Endodermal cell (in vitro differentiated cells): ENCODE results near the gene ELOVL4. TPM values are rescaled to one million over a fixed set of nuclear protein-coding genes. Genes with fewer than 3 reads are reported as not detected.

Experiments used
- DNase-seq: peaks from one replicate; pipeline ENCODE4 v3.0.0-alpha.2; 2017
- H3K27ac ChIP-seq: 2 replicates; pipeline ENCODE4 v1.5.1; 2013; ENCODE audit warnings: mild to moderate bottlenecking, low read depth, low read length, moderate library complexity
- H3K27me3 ChIP-seq: 2 replicates; pipeline ENCODE4 v1.6.1; 2013; ENCODE audit warnings: mild to moderate bottlenecking, low read length, moderate library complexity; ENCODE audit not compliant: insufficient read depth, control insufficient read depth, poor library complexity, severe bottlenecking
- H3K36me3 ChIP-seq: 2 replicates; pipeline ENCODE4 v1.7.0; 2013; ENCODE audit warnings: mild to moderate bottlenecking, low read length, moderate library complexity; ENCODE audit not compliant: control insufficient read depth, insufficient read depth
- H3K4me1 ChIP-seq: one replicate; pipeline ENCODE4 v1.7.0; 2013; ENCODE audit warnings: low read length; ENCODE audit not compliant: control insufficient read depth, insufficient read depth
- H3K4me3 ChIP-seq: 2 replicates; pipeline ENCODE4 v1.5.1; 2013; ENCODE audit warnings: mild to moderate bottlenecking, low read length, moderate library complexity
- H3K9ac ChIP-seq: 2 replicates; pipeline ENCODE4 v1.6.1; 2013; ENCODE audit warnings: mild to moderate bottlenecking, low read length, moderate library complexity; ENCODE audit not compliant: poor library complexity, severe bottlenecking; ENCODE audit errors: extremely low read depth
- H3K9me3 ChIP-seq: 2 replicates; pipeline ENCODE4 v1.6.1; 2013; ENCODE audit warnings: mild to moderate bottlenecking, low read length, moderate library complexity; ENCODE audit not compliant: control insufficient read depth
- H3K27ac Mint-ChIP-seq: 2 replicates; pipeline ENCODE4 v1.8.0; 2020; ENCODE audit warnings: mixed read lengths
- H3K27me3 Mint-ChIP-seq: 2 replicates; pipeline ENCODE4 v1.8.0; 2021; ENCODE audit warnings: mild to moderate bottlenecking, mixed read lengths; ENCODE audit not compliant: insufficient read depth
- H3K36me3 Mint-ChIP-seq: 2 replicates; pipeline ENCODE4 v1.8.0; 2020; ENCODE audit warnings: low read depth, mixed read lengths
- H3K4me1 Mint-ChIP-seq: 2 replicates; pipeline ENCODE4 v1.8.0; 2020; ENCODE audit warnings: mixed read lengths
- H3K4me3 Mint-ChIP-seq: 2 replicates; pipeline ENCODE4 v1.8.0; 2020; ENCODE audit warnings: mild to moderate bottlenecking, moderate library complexity, mixed read lengths
- H3K9me3 Mint-ChIP-seq: 2 replicates; pipeline ENCODE4 v1.8.0; 2020; ENCODE audit warnings: mild to moderate bottlenecking, mixed read lengths
- WGBS, 2 experiments: methylation state at CpG; one replicate each; pipeline versions ENCODE4 v1.1.5 to v1.1.7; 2013; ENCODE audit warnings: missing lambda C conversion rate in 2 of 2, mixed read lengths in 1 of 2; ENCODE audit not compliant: insufficient coverage in 1 of 2, insufficient read length in 1 of 2; 5-methylcytosine and 5-hydroxymethylcytosine counted together
- total RNA-seq, 2 donors: library from RNA; stranded (reverse); fragmentation: NEBNext Ultra II Directional in 1 of 2; extraction: Animal tissue kit (Norgen Biotek cat#: 25700) in 1 of 2; gene quantifications; 2 replicates in 1 of 2; 3 replicates in 1 of 2; pipeline ENCODE4 v1.2.1, GENCODE V29; 2021
- TF ChIP-seq, protein P1 (sequence below): fragments of 200-600 bp; sonication (generic); conservative IDR thresholded peaks from 2 replicates; pipeline ENCODE4 v1.5.0; 2021; ENCODE audit warnings: antibody characterized with exemption, mild to moderate bottlenecking

ELOVL4 gene
- total RNA-seq, 2 donors from 2014 or later: 7.4 to 8.8 TPM

DNA sequence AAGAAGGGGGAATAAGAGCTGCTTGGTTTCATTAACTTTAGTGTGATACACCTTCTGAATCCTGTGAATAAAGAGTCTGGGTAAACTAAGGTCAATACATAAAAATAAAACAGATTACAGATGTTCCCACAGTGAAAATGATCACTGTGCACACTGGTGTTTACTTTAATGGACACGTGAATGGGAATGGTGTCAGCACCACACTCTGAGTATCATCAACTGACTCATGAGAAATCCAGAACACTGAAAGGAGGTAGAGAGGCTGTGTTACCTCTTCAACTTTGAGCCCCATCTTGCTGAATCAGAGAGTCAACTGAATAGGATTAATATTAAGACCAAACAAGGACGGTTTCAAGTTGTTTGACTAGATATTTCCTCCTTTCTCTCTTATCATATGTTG lies 75.0 kb downstream of the ELOVL4 start:
- no peaks in the 10 kb centered on the region for H3K36me3 ChIP-seq
- H3K27me3 Mint-ChIP-seq: no peaks in the 10 kb centered on the region
- TF ChIP-seq, protein P1, sequence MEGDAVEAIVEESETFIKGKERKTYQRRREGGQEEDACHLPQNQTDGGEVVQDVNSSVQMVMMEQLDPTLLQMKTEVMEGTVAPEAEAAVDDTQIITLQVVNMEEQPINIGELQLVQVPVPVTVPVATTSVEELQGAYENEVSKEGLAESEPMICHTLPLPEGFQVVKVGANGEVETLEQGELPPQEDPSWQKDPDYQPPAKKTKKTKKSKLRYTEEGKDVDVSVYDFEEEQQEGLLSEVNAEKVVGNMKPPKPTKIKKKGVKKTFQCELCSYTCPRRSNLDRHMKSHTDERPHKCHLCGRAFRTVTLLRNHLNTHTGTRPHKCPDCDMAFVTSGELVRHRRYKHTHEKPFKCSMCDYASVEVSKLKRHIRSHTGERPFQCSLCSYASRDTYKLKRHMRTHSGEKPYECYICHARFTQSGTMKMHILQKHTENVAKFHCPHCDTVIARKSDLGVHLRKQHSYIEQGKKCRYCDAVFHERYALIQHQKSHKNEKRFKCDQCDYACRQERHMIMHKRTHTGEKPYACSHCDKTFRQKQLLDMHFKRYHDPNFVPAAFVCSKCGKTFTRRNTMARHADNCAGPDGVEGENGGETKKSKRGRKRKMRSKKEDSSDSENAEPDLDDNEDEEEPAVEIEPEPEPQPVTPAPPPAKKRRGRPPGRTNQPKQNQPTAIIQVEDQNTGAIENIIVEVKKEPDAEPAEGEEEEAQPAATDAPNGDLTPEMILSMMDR: no peak
- H3K9me3 ChIP-seq: no peaks in the 10 kb centered on the region
- no peak overlapping the region for H3K4me3 ChIP-seq
- H3K9me3 Mint-ChIP-seq: no peaks in the 10 kb centered on the region
- no peak overlapping the region for H3K27ac Mint-ChIP-seq
- no peaks in the 10 kb centered on the region for H3K27me3 ChIP-seq
- peaks cover 29% of the 10 kb centered on the region for H3K4me1 Mint-ChIP-seq
- no peak for DNase-seq
- H3K36me3 Mint-ChIP-seq: no peaks in the 10 kb centered on the region
- H3K9ac ChIP-seq: no peak overlapping the region
- WGBS, 2 experiments: 94 to 100% methylated on average over 2 of the region's 2 CpGs
- H3K4me3 Mint-ChIP-seq: no peak overlapping the region
- no peak overlapping the region for H3K27ac ChIP-seq
- H3K4me1 ChIP-seq: peaks cover 5% of the 10 kb centered on the region

DNA sequence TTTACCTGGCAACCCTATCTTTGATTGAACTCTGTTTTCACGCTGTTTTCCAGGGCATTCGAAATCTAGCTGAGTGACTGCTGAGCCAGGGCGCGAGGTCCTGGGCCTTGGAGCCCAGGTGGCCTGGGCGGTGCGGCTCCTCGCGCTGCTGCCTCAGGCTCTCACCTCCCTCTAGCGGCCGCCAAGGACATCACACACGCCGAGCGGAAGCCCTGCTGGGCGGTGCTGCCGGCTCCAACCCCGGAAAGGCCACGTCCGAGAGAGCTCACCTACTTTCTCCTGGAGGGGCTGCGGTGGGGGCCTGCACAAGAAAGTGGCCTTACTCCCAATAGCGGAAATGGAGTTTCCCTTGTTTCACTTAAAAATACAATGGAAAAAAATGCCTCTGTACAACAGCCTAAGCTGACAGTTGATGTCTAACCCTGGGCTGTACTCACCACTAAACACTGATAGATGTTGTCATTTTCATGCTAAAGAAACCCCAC lies 77.7 kb downstream of the ELOVL4 start:
- Mint-ChIP-seq H3K9me3 (no peaks in the 10 kb centered on the region), H3K36me3 (no peaks in the 10 kb centered on the region), H3K4me1 (peaks cover 29% of the 10 kb centered on the region), H3K4me3 (peak overlapping the region; percentile 29), H3K27me3 (no peaks in the 10 kb centered on the region), H3K27ac (no peak overlapping the region)
- TF ChIP-seq, protein P1: peak; percentile 95
- no peak overlapping the region for H3K27ac ChIP-seq
- H3K4me1 ChIP-seq: peaks cover 5% of the 10 kb centered on the region
- H3K36me3 ChIP-seq: no peaks in the 10 kb centered on the region
- peak; percentile 94 for DNase-seq
- 6 to 20% methylated on average over 1 to 20 of the region's 20 CpGs for WGBS, 2 experiments
- no peaks in the 10 kb centered on the region for H3K9me3 ChIP-seq
- H3K27me3 ChIP-seq: no peaks in the 10 kb centered on the region
- no peak overlapping the region for H3K9ac ChIP-seq
- no peak overlapping the region for H3K4me3 ChIP-seq

DNA sequence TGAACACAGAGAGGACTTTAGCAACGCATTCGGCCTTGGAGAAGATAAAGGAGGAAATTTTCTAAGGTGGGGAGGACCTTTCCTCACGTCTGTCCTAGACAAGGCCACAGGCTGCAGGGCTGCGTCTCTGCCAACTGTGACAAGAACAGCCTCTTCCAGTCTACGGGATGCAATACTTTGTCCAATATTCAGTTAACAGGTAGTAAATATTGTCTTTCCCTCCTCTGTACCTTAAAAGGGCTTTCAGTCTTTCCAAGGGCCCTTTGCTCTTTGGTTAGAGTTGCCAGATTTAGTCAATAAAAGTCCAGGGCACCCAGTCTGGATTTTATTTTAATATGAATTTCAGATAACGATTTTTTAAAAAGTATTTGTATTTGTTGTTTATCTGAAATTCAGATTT lies 78.2 kb downstream of the ELOVL4 start:
- DNase-seq: no peak
- Histone ChIP-seq H3K9me3 (no peaks in the 10 kb centered on the region), H3K36me3 (no peaks in the 10 kb centered on the region), H3K27me3 (no peaks in the 10 kb centered on the region), H3K4me1 (peaks cover 5% of the 10 kb centered on the region), H3K27ac (no peak overlapping the region), H3K9ac (no peak overlapping the region), H3K4me3 (no peak overlapping the region)
- no peak overlapping the region for H3K27ac Mint-ChIP-seq
- no peaks in the 10 kb centered on the region for H3K27me3 Mint-ChIP-seq
- H3K4me1 Mint-ChIP-seq: peaks cover 29% of the 10 kb centered on the region
- H3K36me3 Mint-ChIP-seq: no peaks in the 10 kb centered on the region
- no peak overlapping the region for H3K4me3 Mint-ChIP-seq
- TF ChIP-seq, protein P1: no peak
- WGBS, 2 experiments: 85 to 91% methylated on average over 3 to 6 of the region's 6 CpGs
- H3K9me3 Mint-ChIP-seq: no peaks in the 10 kb centered on the region
